ENCODE results near the gene RPL21.
"Not testable (repeated sequence)": the region's sequence is repeated elsewhere in the genome, so short reads cannot be mapped to it uniquely, and the experiment has no call there.

RPL21 gene

GRCh38 chr13:27259831-27260230 is 8.5 kb downstream of the RPL21 start:
- no peak for DNase-seq

DNA sequence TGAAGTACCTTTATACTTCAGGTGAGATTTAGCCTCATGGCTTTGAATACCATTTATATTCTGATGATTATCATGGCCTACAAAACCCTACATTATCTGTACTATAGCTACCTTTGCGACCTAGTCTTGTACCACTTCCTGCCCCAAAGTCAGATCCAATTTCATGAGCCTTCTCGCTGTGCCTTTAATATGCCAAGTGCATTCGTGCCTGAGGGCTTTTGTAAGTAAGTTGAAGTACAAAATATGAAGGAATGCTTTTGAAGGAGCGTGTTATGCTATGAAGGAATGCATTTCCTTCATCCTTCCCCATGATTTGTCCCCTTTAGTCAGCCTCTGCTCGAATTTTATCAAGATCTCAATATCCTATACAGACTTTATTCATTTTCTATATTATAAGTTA is 10.0 kb downstream of the RPL21 start:
- no peak for DNase-seq

GRCh38 chr13:27263438-27263837 is 12.1 kb downstream of the RPL21 start:
- no peak for DNase-seq

DNA sequence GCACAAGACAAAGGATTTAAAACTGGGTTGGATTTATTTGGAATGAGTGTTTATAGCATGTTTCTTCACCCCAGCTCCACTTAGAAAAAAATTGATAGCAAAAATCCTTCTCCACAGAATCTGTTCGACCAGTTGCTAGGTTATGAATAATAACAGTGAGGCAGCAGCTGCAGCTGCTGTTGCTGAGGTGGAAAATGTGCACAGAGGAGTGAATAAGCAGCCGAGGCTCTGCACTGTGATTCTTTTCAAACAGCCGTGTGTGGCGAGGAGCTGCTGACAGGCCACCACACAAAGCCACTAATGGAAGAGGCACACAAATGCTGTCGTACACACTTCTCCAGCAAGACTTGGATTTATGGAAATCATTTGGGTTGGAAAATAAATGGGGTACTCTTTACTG is 12.8 kb downstream of the RPL21 start:
- no peak for DNase-seq

DNA sequence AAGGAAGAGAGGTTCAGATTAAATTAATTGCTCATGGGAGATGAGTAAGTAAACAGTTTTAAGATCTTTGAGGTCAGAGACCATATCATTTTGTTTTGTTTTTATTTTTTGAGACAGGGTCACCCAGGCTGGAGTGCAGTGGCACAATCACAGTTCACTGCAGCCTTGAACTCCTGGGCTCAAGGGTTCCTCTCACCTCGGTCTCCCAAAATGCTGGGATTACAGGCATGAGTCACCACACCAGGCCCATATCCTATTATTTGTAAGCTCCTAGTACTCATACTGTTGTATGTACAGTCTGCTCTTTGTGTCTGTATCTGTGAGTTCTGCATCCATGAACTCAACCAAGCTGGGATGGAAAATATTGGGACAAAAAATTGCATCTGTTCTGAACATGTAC is 13.3 kb downstream of the RPL21 start:
- no peak for DNase-seq

DNA sequence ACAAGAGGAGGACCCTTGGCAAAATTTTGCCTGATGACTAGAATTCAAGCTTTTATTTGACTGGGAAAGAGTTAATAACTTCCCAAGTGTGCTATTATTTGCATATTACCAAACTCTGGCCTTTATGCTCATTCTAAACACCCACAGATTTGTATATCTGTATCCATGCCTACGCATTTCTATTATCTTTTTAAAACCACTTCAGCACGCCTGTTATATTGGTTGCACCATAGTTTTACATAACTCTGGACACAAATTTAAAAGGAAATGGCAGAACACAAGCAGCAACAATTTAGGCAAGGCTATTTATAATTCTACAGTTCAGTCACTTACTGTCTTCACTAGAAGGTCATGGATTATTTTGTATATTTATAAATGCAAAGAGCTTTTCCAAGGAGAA is 15.6 kb downstream of the RPL21 start:
- no peak for DNase-seq

DNA sequence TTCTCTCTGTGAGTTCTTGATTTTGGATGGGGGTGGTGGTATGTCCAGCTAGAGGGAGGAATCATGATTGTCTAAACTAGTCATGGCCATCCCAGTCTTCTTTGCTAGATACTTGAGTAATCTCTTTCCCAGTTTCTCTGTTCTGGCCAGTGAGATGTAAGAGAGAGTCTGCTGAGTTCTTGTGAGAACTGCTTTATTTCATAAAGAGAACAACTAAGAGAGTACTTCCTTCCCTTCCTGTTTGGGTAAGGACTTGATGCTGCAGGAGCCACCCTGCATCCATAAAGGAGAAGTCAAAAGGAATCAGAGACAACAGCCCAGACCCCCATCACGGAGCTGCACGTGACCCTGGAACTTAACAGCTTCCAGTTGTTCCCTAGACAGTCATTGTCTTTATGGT is 16.2 kb downstream of the RPL21 start:
- no peak for DNase-seq

DNA sequence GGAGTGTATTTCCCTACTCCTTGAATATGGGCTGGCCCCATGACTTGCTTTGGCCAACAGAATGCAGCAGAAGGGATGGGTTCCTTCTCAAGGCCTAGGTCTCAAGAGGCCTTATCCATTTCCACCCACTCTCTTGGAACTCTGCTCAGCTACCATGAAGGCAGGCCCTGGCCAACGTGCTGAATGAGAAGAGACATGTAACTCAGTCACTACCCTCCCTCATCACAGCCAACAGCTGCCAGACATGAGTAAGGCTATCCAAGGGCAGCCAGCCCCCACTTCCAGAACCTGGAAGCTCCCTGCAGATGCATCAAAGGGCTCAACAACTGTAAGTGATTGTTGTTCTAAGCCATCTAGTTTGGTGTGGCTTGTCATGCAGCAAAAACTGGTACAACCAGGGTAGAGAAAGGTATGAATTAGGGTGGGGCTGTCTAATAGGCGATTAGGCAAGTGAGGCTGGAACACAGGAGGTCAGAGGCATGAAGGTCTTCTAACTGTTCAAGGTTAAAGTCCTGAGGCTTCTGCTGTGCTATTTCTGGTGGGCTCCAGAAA is 17.8 kb downstream of the RPL21 start:
- DNase-seq: no peak

DNA sequence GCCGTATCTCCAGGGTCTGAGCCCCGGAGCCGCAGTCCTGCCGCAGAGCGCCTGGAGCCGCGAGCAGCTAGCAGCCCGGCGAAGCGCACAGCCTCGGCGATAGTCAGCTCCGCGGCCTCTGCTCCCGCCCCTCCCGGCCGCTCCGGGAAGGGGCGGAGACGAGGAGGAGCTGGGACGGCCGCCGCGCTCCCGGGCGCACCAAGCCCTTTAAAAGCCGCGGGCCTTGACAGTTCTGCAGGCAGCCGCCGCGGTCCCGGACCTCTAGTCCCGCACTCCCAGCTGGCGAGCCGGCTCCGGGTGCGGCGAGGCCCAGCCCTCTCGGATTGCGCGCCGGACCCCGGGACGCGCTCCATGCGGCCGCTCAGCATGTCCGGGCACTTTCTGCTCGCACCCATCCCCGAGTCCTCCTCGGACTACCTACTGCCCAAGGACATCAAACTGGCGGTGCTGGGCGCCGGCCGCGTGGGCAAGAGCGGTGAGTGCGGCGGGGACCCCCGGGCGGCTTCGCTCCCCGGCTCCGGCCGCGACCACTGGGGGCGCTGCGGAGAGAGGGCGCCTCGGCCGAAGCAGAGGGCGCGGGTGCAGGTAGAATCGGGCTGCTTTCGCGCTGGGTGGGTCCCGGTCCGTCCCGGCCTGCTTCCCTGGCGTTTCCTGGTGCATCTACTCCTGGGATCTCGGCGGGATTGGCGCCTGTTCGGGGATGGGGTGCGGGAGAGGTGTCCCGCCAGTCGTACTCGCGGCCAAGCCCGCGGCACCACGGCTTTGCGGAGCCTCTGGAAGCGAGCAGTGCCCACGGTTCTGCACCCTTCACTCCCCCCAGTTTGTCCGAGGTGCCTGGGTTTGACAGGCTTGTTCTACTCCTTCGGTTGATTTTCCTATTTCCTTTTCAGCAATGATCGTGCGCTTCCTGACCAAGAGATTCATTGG is 19.5 kb downstream of the RPL21 start, which contains the start of gene RASL11A:
RASL11A (plus strand) TSS at position 237 of the 927 bp plus-strand sequence; CDS start at position 352, 115 bp downstream.
- peak; percentile 32 for DNase-seq

GRCh38 chr13:27271570-27272096 is 20.3 kb downstream of the RPL21 start:
- DNase-seq: no peak

- no peak for DNase-seq
Observed at GRCh38 chr13:27273658-27274425, 22.5 kb downstream of the RPL21 start.

GRCh38 chr13:27274631-27275030 is 23.3 kb downstream of the RPL21 start:
- no peak for DNase-seq

- DNase-seq: no peak
Observed at GRCh38 chr13:27276188-27276587, 24.8 kb downstream of the RPL21 start.

- DNase-seq: no peak
Observed at GRCh38 chr13:27279506-27279905, 28.1 kb downstream of the RPL21 start.

DNA sequence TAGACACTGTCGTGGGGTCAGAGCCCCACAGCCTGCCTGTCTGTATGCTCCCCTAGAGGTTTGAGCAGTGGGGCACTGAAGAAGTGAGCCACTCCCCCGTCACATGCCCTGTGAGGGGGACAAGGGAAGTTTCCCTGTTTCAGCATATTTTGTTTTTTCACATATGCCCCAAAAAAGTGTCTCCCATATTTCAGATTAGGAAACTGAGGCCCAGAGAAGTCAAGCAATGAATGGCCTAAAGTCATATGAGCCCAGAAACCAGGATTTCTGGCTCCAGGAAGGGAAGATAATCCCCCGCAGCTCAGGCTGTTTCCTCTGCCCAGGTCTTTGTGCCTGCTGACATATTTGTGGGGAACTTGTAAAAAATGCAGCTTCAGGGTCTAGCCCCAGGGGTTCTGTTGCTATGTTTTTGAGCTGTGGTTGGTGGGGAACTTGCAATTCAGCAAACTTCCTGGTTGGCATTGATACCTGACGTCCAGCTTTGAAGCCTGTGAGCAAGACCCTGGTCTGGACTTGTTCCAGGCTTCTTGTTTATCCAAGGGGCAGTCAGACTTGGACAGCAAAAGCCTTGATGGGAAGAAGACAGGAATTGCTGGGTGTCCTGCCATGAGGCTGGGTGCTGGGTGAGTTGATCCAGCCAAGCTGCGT is 28.8 kb downstream of the RPL21 start:
- DNase-seq: no peak

DNA sequence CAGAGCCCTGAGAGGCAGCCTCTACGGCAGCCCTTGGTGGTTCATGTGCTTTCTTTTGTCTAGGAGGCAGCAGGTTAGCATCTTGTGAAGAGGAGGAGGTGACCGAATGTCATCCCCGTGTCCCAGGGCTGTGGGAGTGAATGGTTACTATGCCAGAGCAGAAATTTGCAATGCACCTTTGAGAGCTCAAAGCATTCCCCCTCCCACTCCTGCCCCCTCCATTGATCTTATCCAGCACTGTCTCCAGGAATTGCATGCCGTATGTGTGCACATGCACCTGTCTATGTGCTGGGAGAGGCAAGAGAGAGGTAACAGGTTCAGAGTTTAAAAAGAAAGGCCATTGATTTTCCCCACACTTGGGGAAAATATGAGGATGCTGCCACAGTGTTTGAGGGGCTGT is 29.5 kb downstream of the RPL21 start:
- DNase-seq: no peak

GRCh38 chr13:27281420-27281819 is 30.1 kb downstream of the RPL21 start:
- no peak for DNase-seq

- DNase-seq: no peak
Observed at GRCh38 chr13:27283906-27284493, 32.6 kb downstream of the RPL21 start.

GRCh38 chr13:27288392-27288791 is 37.0 kb downstream of the RPL21 start:
- no peak for DNase-seq

DNA sequence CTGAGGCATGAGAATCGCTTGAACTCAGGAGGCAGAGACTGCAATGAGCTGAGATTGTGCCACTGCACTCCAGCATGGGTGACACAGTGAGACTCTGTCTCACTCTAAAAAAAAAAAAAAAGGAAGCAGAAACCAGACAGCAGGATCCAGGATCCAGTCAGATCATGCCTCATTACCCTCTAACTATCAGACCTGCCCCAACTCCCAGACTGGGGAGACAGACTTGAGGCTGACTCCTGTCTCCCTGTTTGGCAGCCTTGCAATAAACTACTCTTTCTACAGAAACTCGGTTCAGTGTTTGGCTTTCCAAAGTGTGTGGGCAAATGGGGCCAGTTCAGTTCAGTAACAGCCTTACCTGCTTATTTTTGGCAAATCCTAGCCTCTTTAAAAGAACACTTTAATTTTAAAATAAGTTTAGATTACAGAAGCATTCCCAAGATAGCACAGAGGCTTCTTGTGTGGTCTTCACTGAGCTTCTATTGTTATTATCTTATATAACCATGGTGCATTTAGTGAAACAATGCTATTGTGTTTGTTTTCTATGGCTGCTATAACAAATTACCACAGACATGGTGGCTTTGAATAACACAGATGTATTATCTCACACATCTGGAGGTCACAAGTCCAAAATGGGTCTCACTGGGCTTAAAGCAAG is 37.8 kb downstream of the RPL21 start:
- DNase-seq: no peak

DNA sequence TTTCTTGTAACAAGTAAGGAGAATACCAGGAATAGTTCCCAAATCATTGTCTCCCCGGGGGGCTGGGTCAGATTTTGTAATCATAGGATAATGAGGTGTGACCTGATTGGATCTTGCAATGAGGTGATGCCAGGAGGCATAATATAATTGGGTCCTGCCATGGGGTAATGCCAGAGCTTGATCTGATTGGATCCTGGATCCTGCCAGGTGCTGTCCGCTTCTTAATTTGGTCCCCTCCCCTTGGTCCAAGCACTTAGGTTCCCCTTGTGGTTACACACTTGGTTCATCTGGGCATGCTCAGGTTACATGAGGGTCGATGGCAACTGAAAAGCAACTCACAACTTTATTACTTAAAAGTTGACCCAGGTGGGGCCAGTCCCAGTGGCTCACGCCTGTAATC is 39.4 kb downstream of the RPL21 start:
- no peak for DNase-seq

DNA sequence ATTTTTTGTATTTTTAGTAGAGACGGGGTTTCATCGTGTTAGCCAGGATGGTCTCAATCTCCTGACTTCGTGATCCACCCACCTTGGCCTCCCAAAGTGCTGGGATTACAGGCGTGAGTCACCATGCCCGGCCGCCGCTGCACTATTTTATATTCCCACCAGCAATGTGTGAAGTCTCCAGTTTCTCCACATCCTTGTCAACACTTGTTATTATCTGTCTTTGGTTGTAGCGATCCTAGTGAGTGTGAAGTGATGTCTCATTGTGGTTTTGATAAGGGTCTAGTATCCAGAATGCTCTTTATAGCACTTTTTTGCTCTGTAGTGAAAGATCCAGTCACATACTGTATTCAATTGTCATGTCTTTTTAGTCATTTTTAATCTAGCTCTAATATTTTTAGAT is 40.6 kb downstream of the RPL21 start:
- not testable (repeated sequence) for DNase-seq

Measured in NCI-H446 treated with DMSO at 0.1 percent for 48 hours (cell line).